ENCODE data around the gene PLCL2.
A peak's percentile ranks its signal among the peaks of the same experiment; 100 is the strongest.

Gene PLCL2

GRCh38 chr3:17070161-17070959 lies 185.6 kb downstream of the PLCL2 start:
- in situ Hi-C loops (cut with HindIII; ENCODE audit: low sequenced_read_pairs), result no loop called here
- peak; percentile 23 for DNase-seq (ENCODE audit: low read depth)
- no peak for TF ChIP-seq CTCF (IDR thresholded peaks at IDR 0.05; ENCODE audit: low read depth, low read length, missing control alignments)
- H3K4me3 ChIP-seq (ENCODE audit: low read depth, low read length), result no peak overlapping the region

GRCh38 chr3:17074559-17074958 lies 189.8 kb downstream of the PLCL2 start:
- no peak for TF ChIP-seq CTCF (IDR thresholded peaks at IDR 0.05; ENCODE audit: low read depth, low read length, missing control alignments)
- no peak overlapping the region for H3K4me3 ChIP-seq (ENCODE audit: low read depth, low read length)
- in situ Hi-C loops (cut with HindIII; ENCODE audit: low sequenced_read_pairs), result no loop called here
- no peak for DNase-seq (ENCODE audit: low read depth)

- no peak for TF ChIP-seq CTCF (IDR thresholded peaks at IDR 0.05; ENCODE audit: low read depth, low read length, missing control alignments)
- in situ Hi-C loops (cut with HindIII; ENCODE audit: low sequenced_read_pairs), result no loop called here
- DNase-seq (ENCODE audit: low read depth), result no peak
- no peak overlapping the region for H3K4me3 ChIP-seq (ENCODE audit: low read depth, low read length)
These were observed 190.6 kb downstream of the PLCL2 start for GRCh38 chr3:17075358-17075757.

GRCh38 chr3:17075907-17076306 lies 191.2 kb downstream of the PLCL2 start:
- no peak for DNase-seq (ENCODE audit: low read depth)
- TF ChIP-seq CTCF (IDR thresholded peaks at IDR 0.05; ENCODE audit: low read depth, low read length, missing control alignments), result no peak
- in situ Hi-C loops (cut with HindIII; ENCODE audit: low sequenced_read_pairs), result no loop called here
- no peak overlapping the region for H3K4me3 ChIP-seq (ENCODE audit: low read depth, low read length)

GRCh38 chr3:17076940-17077605 lies 192.3 kb downstream of the PLCL2 start:
- TF ChIP-seq CTCF (IDR thresholded peaks at IDR 0.05; ENCODE audit: low read depth, low read length, missing control alignments), result no peak
- H3K4me3 ChIP-seq (ENCODE audit: low read depth, low read length), result no peak overlapping the region
- in situ Hi-C loops (cut with HindIII; ENCODE audit: low sequenced_read_pairs), result no loop called here
- DNase-seq (ENCODE audit: low read depth), result no peak

GRCh38 chr3:17077606-17078005 lies 192.9 kb downstream of the PLCL2 start:
- no peak overlapping the region for H3K4me3 ChIP-seq (ENCODE audit: low read depth, low read length)
- in situ Hi-C loops (cut with HindIII; ENCODE audit: low sequenced_read_pairs), result no loop called here
- no peak for DNase-seq (ENCODE audit: low read depth)
- no peak for TF ChIP-seq CTCF (IDR thresholded peaks at IDR 0.05; ENCODE audit: low read depth, low read length, missing control alignments)
